ENCODE results near the gene CAP1. TPM values are rescaled to one million over a fixed set of nuclear protein-coding genes. Genes with fewer than 3 reads are reported as not detected.

CAP1 gene
- total and polyA plus RNA-seq, 10 of the 15 experiments (the other 5 are each of a cell fraction or from before 2014, with no cell fraction given), result 360 to 500 (median 431) TPM

DNA sequence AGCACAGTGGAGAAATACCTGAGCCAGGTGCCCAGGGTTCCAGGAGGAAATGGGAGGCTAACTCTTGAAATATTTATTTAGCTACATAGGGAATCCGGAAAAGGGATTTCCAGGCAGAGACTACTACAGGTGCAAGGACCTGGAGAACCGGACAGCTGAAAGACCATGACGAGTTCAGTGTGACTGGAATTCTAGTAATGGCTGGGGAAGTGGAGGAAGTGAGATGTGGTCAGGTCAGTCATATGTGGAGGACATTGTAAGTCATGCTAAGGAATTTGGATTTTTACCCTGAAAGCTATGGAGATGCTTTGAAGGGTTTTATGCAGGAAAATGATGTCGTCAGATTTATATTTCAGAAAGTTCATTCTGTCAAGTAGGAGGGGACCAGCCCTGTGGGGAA is 1.8 kb downstream of the CAP1 start (continued):
- TF ChIP-seq FOXK2 (IDR thresholded peaks at IDR 0.05) (no peak), EED (IDR thresholded peaks at IDR 0.05; ENCODE audit: low read depth) (0 out of 2 replicates have a peak, but pooled peaks have one; percentile 33), IRF4 (IDR thresholded peaks at IDR 0.05; ENCODE audit: low read depth, low read length) (no peak), RCOR1 (conservative IDR thresholded peaks at IDR 0.05; ENCODE audit: low read depth, low read length) (no peak), BCL3 (IDR thresholded peaks at IDR 0.05; ENCODE audit: borderline replicate concordance, insufficient read depth, low read depth, low read length, poor library complexity, severe bottlenecking) (no peak), BACH1 (IDR thresholded peaks at IDR 0.05; ENCODE audit: borderline replicate concordance) (no peak), CHD4 (IDR thresholded peaks at IDR 0.05) (no peak), PML (IDR thresholded peaks at IDR 0.05; ENCODE audit: low read length) (no peak), SMAD5 (IDR thresholded peaks at IDR 0.05; ENCODE audit: low read depth) (no peak), POLR2A (IDR thresholded peaks at IDR 0.05; ENCODE audit: low read depth, low read length) (no peak), SREBF2 (IDR thresholded peaks at IDR 0.05; ENCODE audit: low read length) (no peak), MYB (IDR thresholded peaks at IDR 0.05; ENCODE audit: borderline replicate concordance, low read depth, low read length) (no peak)

- Histone ChIP-seq H3K4me1 (ENCODE audit: control insufficient read depth, insufficient read depth, low read length) (peaks cover 18% of the 10 kb centered on the region; the same call in 1 of the 2 replicates), H3K36me3 (ENCODE audit: control insufficient read depth in 2 of 2, insufficient read depth in 2 of 2, low read length in 1 of 2) (peaks cover 0 to 25% of the 10 kb centered on the region in 2 experiments; a peak in 1 of 4 replicates), H3K9me3 (replicated peaks; ENCODE audit: control insufficient read depth, insufficient read depth, low read length) (no peaks in the 10 kb centered on the region), H3K4me2 (ENCODE audit: control insufficient read depth, insufficient read depth) (peak overlapping the region; percentile 87), H4K20me1 (ENCODE audit: control insufficient read depth, insufficient read depth) (peaks cover 3% of the 10 kb centered on the region; the same call in 1 of the 2 replicates), H3K27ac (ENCODE audit: control insufficient read depth, insufficient read depth) (no peak overlapping the region), H2AFZ (ENCODE audit: control insufficient read depth, low read depth, low read length) (no peak overlapping the region), H3K4me3 (peak overlapping the region; percentile 86; the same call in 1 of the 2 replicates), H3K9ac (ENCODE audit: control insufficient read depth, insufficient read depth, low read length) (no peak overlapping the region; the same call in 1 of the 2 replicates), H3K79me2 (ENCODE audit: control insufficient read depth, insufficient read depth, low read length) (peaks cover 87% of the 10 kb centered on the region), H3K27me3 (replicated peaks in 1 of 2; ENCODE audit: control insufficient read depth in 2 of 2, insufficient read depth in 2 of 2, low read length in 1 of 2) (no peaks in the 10 kb centered on the region)
- WGBS (ENCODE audit: insufficient coverage, insufficient replicate concordance, low lambda C conversion rate, missing lambda C conversion rate), result 65% methylated on average over 3 of the region's 3 CpGs
- TF ChIP-seq MTA3 (IDR thresholded peaks at IDR 0.05; ENCODE audit: borderline replicate concordance, low read length), result no peak
- no peak for TF ChIP-seq POLR2AphosphoS2 (IDR thresholded peaks at IDR 0.05; ENCODE audit: low read depth, low read length)
- no peak for TF ChIP-seq HDAC2 (IDR thresholded peaks at IDR 0.05)
- TF ChIP-seq SPI1 (IDR thresholded peaks at IDR 0.05; ENCODE audit: borderline replicate concordance, insufficient read depth, low read depth, low read length), result peak; percentile 29; the same call in 1 of the 2 replicates
- peak; percentile 67 for TF ChIP-seq ZNF384 (IDR thresholded peaks at IDR 0.05; ENCODE audit: borderline replicate concordance, low read depth, low read length)
- ATAC-seq (no peak), FAIRE-seq (no peak), DNase-seq (ENCODE audit: low read depth, low spot score) (no peak)
- intact Hi-C loops (cut with micrococcal nuclease; ENCODE audit: unreplicated experiment) (no loop called here), in situ Hi-C loops (cut with MboI) (no loop called here)
- CTCF ChIA-PET, result interaction anchor here (1.0 to 1.3 kb wide), 3 partner anchors 11 to 125 kb away, joined by 3 to 5 read pairs (median 4); no protein-coding TSS in a partner anchor
- SMC1A ChIA-PET (ENCODE audit: uncharacterized antibody, unreplicated experiment), result interaction anchor here (0.6 to 1.3 kb wide), 3 partner anchors 40 to 341 kb away, joined by 3 read pairs; no protein-coding TSS in a partner anchor
- RAD21 ChIA-PET (ENCODE audit: unreplicated experiment), result interaction anchor here (1.0 kb wide), 1 partner anchor 13 kb away, joined by 3 read pairs; no protein-coding TSS in a partner anchor
- POLR2A ChIA-PET, result interaction anchor here (0.6 to 2.3 kb wide), 4 partner anchors 12 to 21 kb away, joined by 3 to 7 read pairs (median 4); no protein-coding TSS in a partner anchor
- BruUV-seq (replicated peaks), result no TSS peak
These were observed 3.6 kb downstream of the CAP1 start for GRCh38 chr1:40044110-40044509.
